Measurements from ENCODE around the gene FGD5. TPM values are rescaled to one million over a fixed set of nuclear protein-coding genes. Genes with fewer than 3 reads are reported as not detected.

Gene FGD5
- total and polyA plus RNA-seq, 9 of the 15 experiments (the other 6 are each of a cell fraction or from before 2014, with no cell fraction given) = 0.18 TPM; not detected in 8

DNA sequence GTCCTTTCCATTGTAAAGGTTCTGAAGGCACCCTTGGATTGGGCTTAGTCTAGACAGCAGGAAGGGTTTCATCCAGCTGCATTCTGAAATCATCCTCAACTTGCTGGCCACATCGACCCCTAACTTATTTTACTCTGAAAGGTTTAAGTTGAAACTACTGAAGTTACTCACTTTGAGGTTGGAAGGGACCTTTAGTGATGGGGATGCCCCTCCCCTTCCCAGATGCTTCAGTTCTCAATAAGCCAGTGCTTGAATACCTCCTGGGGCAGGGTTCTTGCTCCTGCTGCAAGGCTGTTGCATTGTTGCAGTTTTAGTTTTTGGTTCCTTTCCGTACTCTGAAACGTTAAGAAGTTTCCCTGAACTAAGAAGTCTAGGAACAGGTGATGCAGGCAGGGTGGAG is 26.4 kb downstream of the FGD5 start:
- CTCF ChIA-PET (ENCODE audit: low intra/inter-chr PET ratio) = no interaction called here
- DNase-seq (ENCODE audit: extremely low read depth in 1 of 4, low spot score in 3 of 4) = no peak

More for the DNA sequence above, 26.4 kb downstream of the FGD5 start:
- no TSS peak for BruUV-seq (replicated peaks)
- intact Hi-C loops (cut with micrococcal nuclease) = no loop called here
- no peaks in the 10 kb centered on the region for H3K79me2 ChIP-seq (ENCODE audit: control insufficient read depth, insufficient read depth, low read length)
- H3K9ac ChIP-seq (ENCODE audit: insufficient read depth in 1 of 2, low read depth in 2 of 2, low read length in 2 of 2) = no peak overlapping the region
- no peak overlapping the region for H3K4me3 ChIP-seq
- POLR2A ChIA-PET = interaction anchor here (1.6 to 1.8 kb wide), 3 partner anchors 10 to 57 kb away, joined by 3 to 7 read pairs (median 4); no protein-coding TSS in a partner anchor
- H2AFZ ChIP-seq (ENCODE audit: low read depth, low read length) = no peak overlapping the region
- H3K9me3 ChIP-seq (replicated peaks; ENCODE audit: control insufficient read depth, insufficient read depth, low read depth, low read length) = no peaks in the 10 kb centered on the region
- no peaks in the 10 kb centered on the region for H3K36me3 ChIP-seq (ENCODE audit: control insufficient read depth, insufficient read depth, low read length)
- no peak for FAIRE-seq
- ATAC-seq = no peak
- peaks cover 24 to 36% of the 10 kb centered on the region in 2 experiments for H3K27me3 ChIP-seq (ENCODE audit: control insufficient read depth in 2 of 2, insufficient read depth in 2 of 2, low read length in 2 of 2)
- peaks cover 7 to 14% of the 10 kb centered on the region in 2 experiments; a peak in 4 of 5 replicates for H3K4me1 ChIP-seq (replicated peaks in 1 of 2; ENCODE audit: control insufficient read depth in 2 of 2, insufficient read depth in 2 of 2, low read length in 2 of 2)
- WGBS (ENCODE audit: insufficient coverage, low coverage, missing lambda C conversion rate) = 2% methylated on average over 3 of the region's 3 CpGs
- in situ Hi-C loops (cut with MboI) = no loop called here
- no peaks in the 10 kb centered on the region for H4K20me1 ChIP-seq (replicated peaks; ENCODE audit: control insufficient read depth, insufficient read depth, low read length)
- no peak overlapping the region for H3K27ac ChIP-seq (ENCODE audit: extremely low read depth, low read depth, low read length)
- H3K9me1 ChIP-seq (ENCODE audit: control insufficient read depth, insufficient read depth, low read length) = no peaks in the 10 kb centered on the region
- TF ChIP-seq, protein P1, sequence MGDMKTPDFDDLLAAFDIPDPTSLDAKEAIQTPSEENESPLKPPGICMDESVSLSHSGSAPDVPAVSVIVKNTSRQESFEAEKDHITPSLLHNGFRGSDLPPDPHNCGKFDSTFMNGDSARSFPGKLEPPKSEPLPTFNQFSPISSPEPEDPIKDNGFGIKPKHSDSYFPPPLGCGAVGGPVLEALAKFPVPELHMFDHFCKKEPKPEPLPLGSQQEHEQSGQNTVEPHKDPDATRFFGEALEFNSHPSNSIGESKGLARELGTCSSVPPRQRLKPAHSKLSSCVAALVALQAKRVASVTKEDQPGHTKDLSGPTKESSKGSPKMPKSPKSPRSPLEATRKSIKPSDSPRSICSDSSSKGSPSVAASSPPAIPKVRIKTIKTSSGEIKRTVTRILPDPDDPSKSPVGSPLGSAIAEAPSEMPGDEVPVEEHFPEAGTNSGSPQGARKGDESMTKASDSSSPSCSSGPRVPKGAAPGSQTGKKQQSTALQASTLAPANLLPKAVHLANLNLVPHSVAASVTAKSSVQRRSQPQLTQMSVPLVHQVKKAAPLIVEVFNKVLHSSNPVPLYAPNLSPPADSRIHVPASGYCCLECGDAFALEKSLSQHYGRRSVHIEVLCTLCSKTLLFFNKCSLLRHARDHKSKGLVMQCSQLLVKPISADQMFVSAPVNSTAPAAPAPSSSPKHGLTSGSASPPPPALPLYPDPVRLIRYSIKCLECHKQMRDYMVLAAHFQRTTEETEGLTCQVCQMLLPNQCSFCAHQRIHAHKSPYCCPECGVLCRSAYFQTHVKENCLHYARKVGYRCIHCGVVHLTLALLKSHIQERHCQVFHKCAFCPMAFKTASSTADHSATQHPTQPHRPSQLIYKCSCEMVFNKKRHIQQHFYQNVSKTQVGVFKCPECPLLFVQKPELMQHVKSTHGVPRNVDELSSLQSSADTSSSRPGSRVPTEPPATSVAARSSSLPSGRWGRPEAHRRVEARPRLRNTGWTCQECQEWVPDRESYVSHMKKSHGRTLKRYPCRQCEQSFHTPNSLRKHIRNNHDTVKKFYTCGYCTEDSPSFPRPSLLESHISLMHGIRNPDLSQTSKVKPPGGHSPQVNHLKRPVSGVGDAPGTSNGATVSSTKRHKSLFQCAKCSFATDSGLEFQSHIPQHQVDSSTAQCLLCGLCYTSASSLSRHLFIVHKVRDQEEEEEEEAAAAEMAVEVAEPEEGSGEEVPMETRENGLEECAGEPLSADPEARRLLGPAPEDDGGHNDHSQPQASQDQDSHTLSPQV (IDR thresholded peaks at IDR 0.05) = no peak
- TF ChIP-seq ZNF717 (CRISPR knock-in tag; IDR thresholded peaks at IDR 0.05) (no peak), VEZF1 (CRISPR knock-in tag; IDR thresholded peaks at IDR 0.05) (no peak), DACH1 (IDR thresholded peaks at IDR 0.05; ENCODE audit: partially characterized antibody) (no peak), CEBPB (tag; IDR thresholded peaks at IDR 0.05) (no peak), BRCA1 (IDR thresholded peaks at IDR 0.05) (no peak), BRCA1 (CRISPR knock-in tag; IDR thresholded peaks at IDR 0.05) (no peak), NR2F6 (CRISPR knock-in tag; IDR thresholded peaks at IDR 0.05) (no peak), NELFE (IDR thresholded peaks at IDR 0.05; ENCODE audit: insufficient read depth, insufficient read length) (no peak), ZNF551 (CRISPR knock-in tag; IDR thresholded peaks at IDR 0.05) (no peak), LEF1 (IDR thresholded peaks at IDR 0.05) (no peak), TCF7 (IDR thresholded peaks at IDR 0.05; ENCODE audit: borderline replicate concordance) (no peak), MEF2A (IDR thresholded peaks at IDR 0.05; ENCODE audit: control insufficient read depth, low read depth, low read length) (no peak)
- TF ChIP-seq, protein P2, sequence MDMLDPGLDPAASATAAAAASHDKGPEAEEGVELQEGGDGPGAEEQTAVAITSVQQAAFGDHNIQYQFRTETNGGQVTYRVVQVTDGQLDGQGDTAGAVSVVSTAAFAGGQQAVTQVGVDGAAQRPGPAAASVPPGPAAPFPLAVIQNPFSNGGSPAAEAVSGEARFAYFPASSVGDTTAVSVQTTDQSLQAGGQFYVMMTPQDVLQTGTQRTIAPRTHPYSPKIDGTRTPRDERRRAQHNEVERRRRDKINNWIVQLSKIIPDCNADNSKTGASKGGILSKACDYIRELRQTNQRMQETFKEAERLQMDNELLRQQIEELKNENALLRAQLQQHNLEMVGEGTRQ (CRISPR knock-in tag; IDR thresholded peaks at IDR 0.05) = no peak
- TF ChIP-seq, protein P3, sequence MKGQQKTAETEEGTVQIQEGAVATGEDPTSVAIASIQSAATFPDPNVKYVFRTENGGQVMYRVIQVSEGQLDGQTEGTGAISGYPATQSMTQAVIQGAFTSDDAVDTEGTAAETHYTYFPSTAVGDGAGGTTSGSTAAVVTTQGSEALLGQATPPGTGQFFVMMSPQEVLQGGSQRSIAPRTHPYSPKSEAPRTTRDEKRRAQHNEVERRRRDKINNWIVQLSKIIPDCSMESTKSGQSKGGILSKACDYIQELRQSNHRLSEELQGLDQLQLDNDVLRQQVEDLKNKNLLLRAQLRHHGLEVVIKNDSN (CRISPR knock-in tag; IDR thresholded peaks at IDR 0.05) = no peak
- H3K4me2 ChIP-seq (ENCODE audit: insufficient read depth, low read length) = no peak overlapping the region

Measured in K562 (cell line).